Astrocyte (in vitro differentiated cells and primary cell): ENCODE measurements around the gene FAM13A.

Source experiments
- CTCF ChIP-seq: IDR thresholded peaks from 2 replicates; pipeline ENCODE4 v1.5.1; 2011; ENCODE audit warnings: low read depth, mild to moderate bottlenecking, inconsistent platforms, low read length, moderate library complexity; ENCODE audit not compliant: insufficient read depth
- EZH2 ChIP-seq: IDR thresholded peaks from 2 replicates; pipeline ENCODE4 v1.6.1; 2012; ENCODE audit warnings: mild to moderate bottlenecking, low read length, inconsistent platforms; ENCODE audit not compliant: insufficient read depth

- TF ChIP-seq CTCF (no peak), EZH2 (no peak)
Observed at GRCh38 chr4:88793475-88793874, 263.5 kb downstream of the FAM13A start.
